HepG2 (cell line): Measurements from ENCODE around the gene TRIO. TPM values are rescaled to one million over a fixed set of nuclear protein-coding genes. Genes with fewer than 3 reads are reported as not detected.
A peak's percentile ranks its signal among the peaks of the same experiment; 100 is the strongest.

Source experiments
- ATAC-seq: fragments of 200-7000 bp; cut with Tn5 transposase; 3 replicates; pipeline ENCODE4 v1.9.1; 2020; ENCODE audit warnings: mild to moderate bottlenecking, moderate library complexity
- BruUV-seq: library from RNA; stranded (reverse); fragments of 400-500 nt; replicated peaks from 2 replicates; lab custom pipeline; 2021; lab: Mats Ljungman, UMichigan
- CTCF ChIA-PET: fragments of 300-600 bp; formaldehyde crosslinking; extraction: SDS; loops from one replicate; lab custom pipeline; 2021; ENCODE audit warnings: low total read pairs, inconsistent platforms, low intra/inter-chr PET ratio; lab: Yijun Ruan, JAX
- POLR2A ChIA-PET: fragments of 350-600 bp; sonication (Branson Sonifier 250); formaldehyde crosslinking; loops from one replicate; lab custom pipeline; 2020; ENCODE audit warnings: antibody characterized with exemption, inconsistent platforms; lab: Yijun Ruan, JAX
- DNase-seq: peaks from one replicate; pipeline ENCODE4 v3.0.0-alpha.2; 2015; ENCODE audit warnings: low spot score
- FAIRE-seq: peaks from 3 replicates; lab custom pipeline; 2011; peaks lifted over from hg19 to GRCh38; lab: Jason Lieb, UNC
- H2AFZ ChIP-seq: one replicate; pipeline ENCODE4 v1.6.1; 2011; ENCODE audit warnings: low read length, inconsistent platforms
- H3K27ac ChIP-seq: fragments of 300-600 bp; 3 replicates; pipeline ENCODE4 v1.8.0; 2011; ENCODE audit warnings: mixed run types, mild to moderate bottlenecking, mixed read lengths, low read length, inconsistent platforms; ENCODE audit not compliant: insufficient read depth; ENCODE audit errors: extremely low read length
- H3K27me3 ChIP-seq, 2 experiments: fragments of 200-600 bp in 1 of 2; 2 replicates in 1 of 2; 3 replicates in 1 of 2; pipeline versions ENCODE4 v1.6.0 to v1.8.0; 2011; ENCODE audit warnings: low read length in 2 of 2, mild to moderate bottlenecking in 2 of 2, moderate library complexity in 2 of 2, inconsistent platforms in 1 of 2; ENCODE audit not compliant: insufficient read depth in 2 of 2, control insufficient read depth in 1 of 2
- H3K36me3 ChIP-seq, 2 experiments: fragments of 200-600 bp in 1 of 2; replicated peaks in 1 of 2; 2 replicates in 1 of 2; 3 replicates in 1 of 2; pipeline versions ENCODE4 v1.5.1 to v1.8.0; 2011; ENCODE audit warnings: low read length in 2 of 2, inconsistent platforms in 1 of 2; ENCODE audit not compliant: insufficient read depth in 2 of 2, control insufficient read depth in 1 of 2
- H3K4me1 ChIP-seq: 2 replicates; pipeline ENCODE4 v1.5.1; 2012; ENCODE audit warnings: low read length, inconsistent platforms; ENCODE audit not compliant: insufficient read depth
- H3K4me2 ChIP-seq: 2 replicates; pipeline ENCODE4 v1.6.0; 2011; ENCODE audit warnings: low read depth, low read length, inconsistent platforms
- H3K4me3 ChIP-seq, 3 experiments: fragments of 200-600 bp in 1 of 3; sonication (generic), shearing (Covaris generic) in 1 of 3; replicated peaks in 1 of 3; 2 replicates each; pipeline ENCODE4 v1.5.1; 2011 to 2016; ENCODE audit warnings: low read length in 3 of 3, inconsistent platforms in 2 of 3, low read depth in 2 of 3, mild to moderate bottlenecking in 2 of 3, control low read depth in 1 of 3, mixed read lengths in 1 of 3; ENCODE audit not compliant: insufficient read depth in 1 of 3
- H3K79me2 ChIP-seq: one replicate; pipeline ENCODE4 v1.6.1; 2011; ENCODE audit warnings: low read length, inconsistent platforms; ENCODE audit not compliant: insufficient read depth
- H3K9ac ChIP-seq: 2 replicates; pipeline ENCODE4 v1.6.0; 2011; ENCODE audit warnings: mild to moderate bottlenecking, low read depth, low read length, inconsistent platforms; ENCODE audit not compliant: insufficient read depth
- H3K9me3 ChIP-seq: 2 replicates; pipeline ENCODE4 v1.5.1; 2012; ENCODE audit warnings: mild to moderate bottlenecking, low read length
- H4K20me1 ChIP-seq: 2 replicates; pipeline ENCODE4 v1.6.0; 2011; ENCODE audit warnings: inconsistent platforms, mild to moderate bottlenecking, low read length, moderate library complexity; ENCODE audit not compliant: insufficient read depth
- HNF1B ChIP-seq: sonication (generic); formaldehyde crosslinking; IDR thresholded peaks from 2 replicates; pipeline ENCODE4 v1.5.1; 2020; ENCODE audit warnings: mild to moderate bottlenecking, moderate library complexity, missing genetic modification reagents
- ZNF280B ChIP-seq: sonication (generic); formaldehyde crosslinking; IDR thresholded peaks from 2 replicates; pipeline ENCODE4 v1.5.0; 2020; ENCODE audit warnings: missing genetic modification reagents, mild to moderate bottlenecking, borderline replicate concordance
- ZNF687 ChIP-seq: sonication (generic); formaldehyde crosslinking; IDR thresholded peaks from 2 replicates; pipeline ENCODE4 v1.5.1; 2020; ENCODE audit warnings: mild to moderate bottlenecking, missing genetic modification reagents, moderate library complexity
- WGBS: methylation state at CpG from one replicate; pipeline ENCODE4 v1.1.6; 2017; ENCODE audit warnings: low lambda C conversion rate; 5-methylcytosine and 5-hydroxymethylcytosine counted together
- in situ Hi-C: cut with HindIII; loops from 2 replicates; pipeline ENCODE4 v1.10.0; 2017; ENCODE audit warnings: low pct_unique_long_range_greater_than_20kb; ENCODE audit not compliant: extremely low pct_ligation_motif_present
- intact Hi-C: fragments of 100-400 bp; cut with micrococcal nuclease; formaldehyde crosslinking; loops from one replicate; pipeline ENCODE4 v1.10.0; 2022; ENCODE audit not compliant: unreplicated experiment
- polyA plus RNA-seq, 8 experiments: library from polyadenylated mRNA; depleted of rRNA in 3 of 8; stranded (reverse) in 7 of 8; unstranded in 1 of 8; fragments of >200 nt; fragmentation: Illumina TruSeq in 4 of 8; extraction: Trizol in 4 of 8; gene quantifications; 2 replicates each; pipeline versions ENCODE4 v1.2.1 to v1.2.3, GENCODE V29; 2011 to 2016; ENCODE audit warnings: low read depth in 4 of 8, missing spikeins in 1 of 8, mixed read lengths in 1 of 8; ENCODE audit not compliant: insufficient read depth in 1 of 8
- total RNA-seq, 5 experiments: library from RNA; depleted of rRNA; stranded (reverse); fragments of >200 nt; fragmentation: Illumina TruSeq; extraction: Trizol; gene quantifications; 2 replicates each; pipeline ENCODE4 v1.2.3, GENCODE V29; 2016; ENCODE audit warnings: low read depth in 1 of 5

Gene TRIO
- total and polyA plus RNA-seq, 2 of the 13 experiments (the other 11 are each of a cell fraction or from before 2014, with no cell fraction given): 45.2 to 45.9 TPM

- in situ Hi-C loops (no loop called here), intact Hi-C loops (no loop called here)
- peaks cover 98% of the 10 kb centered on the region for H3K79me2 ChIP-seq
- peaks cover 63% of the 10 kb centered on the region for H3K4me1 ChIP-seq
- ChIA-PET POLR2A (no interaction called here), CTCF (no interaction called here)
- no peak for DNase-seq
- WGBS: 90% methylated on average over 7 of the region's 7 CpGs
- TF ChIP-seq ZNF687 (peak; percentile 30; the same call in 1 of the 2 replicates), HNF1B (CRISPR knock-in tag) (0 out of 2 replicates have a peak, but pooled peaks have one; percentile 18), ZNF280B (no peak)
- no peak; the same call in 2 of the 3 replicates for ATAC-seq
- H3K36me3 ChIP-seq: no peaks in the 10 kb centered on the region
- peaks cover 37% of the 10 kb centered on the region for H4K20me1 ChIP-seq
- no peak overlapping the region for H3K4me3 ChIP-seq
- no peaks in the 10 kb centered on the region for H3K27me3 ChIP-seq
- H3K4me2 ChIP-seq: no peak overlapping the region
- H3K9ac ChIP-seq: no peak overlapping the region
- no TSS peak for BruUV-seq
- H2AFZ ChIP-seq: no peak overlapping the region
- H3K9me3 ChIP-seq: no peaks in the 10 kb centered on the region
- FAIRE-seq: no peak
- no peak overlapping the region for H3K27ac ChIP-seq
Observed at GRCh38 chr5:14185326-14186058, 42.4 kb downstream of the TRIO start.
